ENCODE data around the gene SMIM20.

The SMIM20 gene

GRCh38 chr4:25950461-25951389 is 36.7 kb downstream of the SMIM20 start:
- Histone ChIP-seq H3K9me3 (replicated peaks in 1 of 11) (no peaks in the 10 kb centered on the region), H3K4me3 (no peak overlapping the region), H3K9ac (no peak overlapping the region), H3K27me3 (no peaks in the 10 kb centered on the region), H3K4me1 (peaks cover 11 to 20% (median 16%) of the 10 kb centered on the region in 10 experiments), H3K36me3 (no peaks in the 10 kb centered on the region), H3K4me2 (peak overlapping the region; percentile 5 to 70 (median 35); a peak in 20 of 22 replicates), H3K27ac (no peak overlapping the region), H4K20me1 (no peaks in the 10 kb centered on the region)
- TF ChIP-seq Cebpa-rat (IDR thresholded peaks at IDR 0.05), result no peak

DNA sequence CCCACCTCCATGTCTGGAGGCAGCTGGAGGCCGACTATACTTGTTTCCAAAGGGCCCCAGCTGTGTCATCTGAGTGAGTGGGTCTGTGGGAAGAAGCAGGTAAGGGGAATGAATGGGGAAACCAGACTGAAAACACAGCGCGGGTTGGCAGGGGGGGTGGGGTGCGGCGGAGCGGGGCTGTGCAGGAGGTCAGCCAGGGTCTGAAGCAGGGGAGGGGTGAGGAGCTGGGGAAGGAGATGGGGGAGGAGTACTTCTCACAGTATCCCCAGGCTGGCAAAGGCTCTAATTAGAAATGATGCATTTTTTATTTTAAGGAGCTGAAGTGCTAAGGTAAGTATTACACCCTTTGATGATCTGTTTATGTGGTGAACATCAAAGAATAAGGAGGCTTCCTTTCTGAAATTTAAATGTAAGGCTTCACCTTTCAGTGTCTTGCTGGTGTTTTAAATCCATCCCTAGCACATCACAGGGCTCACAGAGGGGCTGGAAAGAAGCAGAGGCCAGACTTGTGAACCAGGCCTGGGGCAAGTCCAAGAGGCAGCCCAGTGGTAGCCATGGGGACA is 37.5 kb downstream of the SMIM20 start:
- no peak for TF ChIP-seq Cebpa-rat (IDR thresholded peaks at IDR 0.05)
- no peaks in the 10 kb centered on the region for H3K9me3 ChIP-seq (replicated peaks in 1 of 11)
- H3K4me2 ChIP-seq, result peak overlapping the region; percentile 5 to 70 (median 35); a peak in 8 of 22 replicates
- H3K4me1 ChIP-seq, result peaks cover 11 to 20% (median 15%) of the 10 kb centered on the region in 10 experiments
- no peaks in the 10 kb centered on the region for H3K27me3 ChIP-seq
- H3K27ac ChIP-seq, result no peak overlapping the region
- no peaks in the 10 kb centered on the region for H3K36me3 ChIP-seq
- no peaks in the 10 kb centered on the region for H4K20me1 ChIP-seq
- no peak overlapping the region for H3K4me3 ChIP-seq
- H3K9ac ChIP-seq, result no peak overlapping the region

DNA sequence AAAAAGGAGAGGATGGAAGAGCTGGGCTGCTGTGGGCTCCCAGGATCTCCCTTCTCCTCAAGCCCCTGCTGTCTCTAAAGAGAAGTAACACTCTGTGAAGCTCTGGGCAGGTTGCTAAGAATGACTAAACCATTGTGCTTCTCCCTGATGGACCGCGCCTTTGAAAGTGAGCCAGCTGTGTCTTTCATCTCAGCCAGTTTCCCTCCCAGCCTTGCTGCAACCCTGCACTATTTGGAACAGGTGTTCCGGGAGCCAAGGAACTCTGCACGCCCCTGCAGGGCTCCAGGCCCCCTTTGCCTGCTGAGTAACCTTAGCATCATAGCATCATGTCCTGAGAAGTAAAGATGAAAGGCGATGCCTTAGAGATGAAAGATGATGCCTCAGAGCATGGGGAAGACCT is 39.7 kb downstream of the SMIM20 start:
- Histone ChIP-seq H3K4me2 (no peak overlapping the region), H4K20me1 (no peaks in the 10 kb centered on the region), H3K4me3 (no peak overlapping the region), H3K36me3 (no peaks in the 10 kb centered on the region), H3K27me3 (no peaks in the 10 kb centered on the region), H3K9ac (no peak overlapping the region), H3K27ac (no peak overlapping the region), H3K9me3 (replicated peaks in 1 of 11) (no peaks in the 10 kb centered on the region), H3K4me1 (peaks cover 11 to 26% (median 16%) of the 10 kb centered on the region in 10 experiments)
- no peak for TF ChIP-seq Cebpa-rat (IDR thresholded peaks at IDR 0.05)

DNA sequence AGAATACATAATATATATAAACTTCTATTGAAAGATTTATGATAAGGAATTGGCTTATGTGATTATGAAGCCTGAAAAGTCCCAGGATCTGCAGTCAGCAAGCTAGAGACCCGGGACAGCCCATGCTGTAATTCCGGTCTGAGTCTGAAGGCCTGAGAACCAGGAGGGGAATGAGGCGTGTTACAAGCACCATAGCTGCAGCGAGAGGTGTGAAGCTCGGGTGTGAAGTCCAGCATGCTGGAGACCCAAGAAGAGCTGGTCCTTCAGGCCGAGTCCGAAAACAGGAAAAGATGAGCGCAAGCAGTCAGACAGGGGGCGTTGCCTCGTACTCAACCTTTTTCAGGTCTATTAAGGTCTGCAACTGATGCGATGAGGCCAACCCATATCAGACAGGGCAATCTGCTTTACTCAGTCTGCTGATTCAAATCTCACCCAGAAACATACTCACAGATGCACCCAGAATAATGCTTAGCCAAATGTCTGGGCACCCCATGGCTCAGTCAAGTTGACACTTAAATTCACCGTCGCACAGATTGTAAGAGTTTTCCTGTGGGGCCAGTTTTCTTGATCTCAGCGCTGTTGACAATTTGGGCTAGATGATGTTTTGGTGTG is 40.4 kb downstream of the SMIM20 start:
- no peaks in the 10 kb centered on the region for H3K36me3 ChIP-seq
- H3K9me3 ChIP-seq (replicated peaks in 1 of 11), result no peaks in the 10 kb centered on the region
- H3K27ac ChIP-seq, result no peak overlapping the region
- peaks cover 11 to 26% (median 16%) of the 10 kb centered on the region in 10 experiments for H3K4me1 ChIP-seq
- no peak for TF ChIP-seq Cebpa-rat (IDR thresholded peaks at IDR 0.05)
- no peak overlapping the region for H3K4me3 ChIP-seq
- no peak overlapping the region for H3K4me2 ChIP-seq
- H3K27me3 ChIP-seq, result no peaks in the 10 kb centered on the region
- no peak overlapping the region for H3K9ac ChIP-seq
- no peaks in the 10 kb centered on the region for H4K20me1 ChIP-seq

- Histone ChIP-seq H3K4me3 (no peak overlapping the region), H3K36me3 (no peaks in the 10 kb centered on the region), H3K27ac (no peak overlapping the region), H3K4me2 (no peak overlapping the region), H3K9ac (no peak overlapping the region), H3K4me1 (peaks cover 6 to 20% (median 11%) of the 10 kb centered on the region in 10 experiments), H4K20me1 (no peaks in the 10 kb centered on the region), H3K27me3 (no peaks in the 10 kb centered on the region), H3K9me3 (replicated peaks in 1 of 11) (no peaks in the 10 kb centered on the region)
- TF ChIP-seq Cebpa-rat (IDR thresholded peaks at IDR 0.05), result no peak
Observed at GRCh38 chr4:25955705-25956104, 41.7 kb downstream of the SMIM20 start.

GRCh38 chr4:25956260-25956659 is 42.2 kb downstream of the SMIM20 start:
- H3K27me3 ChIP-seq, result no peaks in the 10 kb centered on the region
- H3K9ac ChIP-seq, result no peak overlapping the region
- H3K36me3 ChIP-seq, result no peaks in the 10 kb centered on the region
- no peaks in the 10 kb centered on the region for H4K20me1 ChIP-seq
- no peak overlapping the region for H3K4me2 ChIP-seq
- H3K4me1 ChIP-seq, result peaks cover under 1 to 14% (median 5%) of the 10 kb centered on the region in 10 experiments; a peak in 16 of 20 replicates
- no peaks in the 10 kb centered on the region for H3K9me3 ChIP-seq (replicated peaks in 1 of 11)
- TF ChIP-seq Cebpa-rat (IDR thresholded peaks at IDR 0.05), result no peak
- no peak overlapping the region for H3K4me3 ChIP-seq
- H3K27ac ChIP-seq, result no peak overlapping the region

DNA sequence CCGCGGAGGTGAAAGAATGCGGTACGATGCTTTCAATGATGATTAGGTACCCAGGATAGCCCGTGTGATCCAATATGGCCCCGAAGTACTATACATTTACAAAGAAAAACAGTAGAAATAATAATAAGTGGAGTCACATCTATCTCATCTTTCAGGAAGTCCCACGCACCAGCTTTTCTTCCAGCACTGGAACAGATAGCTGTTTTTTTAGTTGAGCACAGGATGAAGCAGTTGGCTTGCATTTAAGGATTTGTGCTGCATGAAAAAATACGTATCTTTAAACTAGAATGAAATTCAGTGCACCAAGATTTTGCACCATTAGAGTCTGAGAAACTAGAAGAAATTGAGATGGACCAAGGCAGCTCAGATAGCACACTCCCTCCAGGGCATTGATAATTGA is 44.1 kb downstream of the SMIM20 start:
- no peaks in the 10 kb centered on the region for H3K9me3 ChIP-seq (replicated peaks in 1 of 11)
- no peaks in the 10 kb centered on the region for H3K36me3 ChIP-seq
- H3K27me3 ChIP-seq, result no peaks in the 10 kb centered on the region
- no peak overlapping the region for H3K9ac ChIP-seq
- H3K4me1 ChIP-seq, result peaks cover 0 to 7% (median 0%) of the 10 kb centered on the region in 10 experiments; a peak in 5 of 20 replicates
- no peaks in the 10 kb centered on the region for H4K20me1 ChIP-seq
- no peak for TF ChIP-seq Cebpa-rat (IDR thresholded peaks at IDR 0.05)
- no peak overlapping the region for H3K4me2 ChIP-seq
- no peak overlapping the region for H3K4me3 ChIP-seq
- no peak overlapping the region for H3K27ac ChIP-seq

DNA sequence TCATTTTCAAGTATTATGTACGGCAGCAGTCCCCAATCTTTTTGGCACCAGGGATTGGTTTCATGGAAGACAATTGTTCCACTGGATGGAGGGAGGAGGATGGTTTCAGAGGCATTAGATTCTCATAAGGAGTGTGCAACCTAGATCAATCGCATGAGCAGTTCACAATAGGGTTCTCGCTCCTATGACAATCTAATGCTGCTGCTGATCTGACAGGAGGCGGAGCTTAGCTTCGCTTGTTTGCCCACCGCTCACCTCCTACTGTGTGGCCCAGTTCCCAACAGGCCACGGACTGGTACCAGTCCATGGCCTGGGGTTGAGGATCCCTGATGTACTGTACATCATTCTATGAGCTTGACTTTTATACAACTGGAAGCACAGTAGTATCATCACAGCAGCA is 48.4 kb downstream of the SMIM20 start:
- Histone ChIP-seq H3K27me3 (no peaks in the 10 kb centered on the region), H3K9me3 (replicated peaks in 1 of 11) (no peaks in the 10 kb centered on the region), H3K4me1 (peaks cover under 1 to 23% (median 16%) of the 10 kb centered on the region in 10 experiments; a peak in 17 of 20 replicates), H3K9ac (no peak overlapping the region), H3K36me3 (no peaks in the 10 kb centered on the region), H3K27ac (no peak overlapping the region), H3K4me3 (no peak overlapping the region), H4K20me1 (no peaks in the 10 kb centered on the region), H3K4me2 (no peak overlapping the region)
- no peak for TF ChIP-seq Cebpa-rat (IDR thresholded peaks at IDR 0.05)

DNA sequence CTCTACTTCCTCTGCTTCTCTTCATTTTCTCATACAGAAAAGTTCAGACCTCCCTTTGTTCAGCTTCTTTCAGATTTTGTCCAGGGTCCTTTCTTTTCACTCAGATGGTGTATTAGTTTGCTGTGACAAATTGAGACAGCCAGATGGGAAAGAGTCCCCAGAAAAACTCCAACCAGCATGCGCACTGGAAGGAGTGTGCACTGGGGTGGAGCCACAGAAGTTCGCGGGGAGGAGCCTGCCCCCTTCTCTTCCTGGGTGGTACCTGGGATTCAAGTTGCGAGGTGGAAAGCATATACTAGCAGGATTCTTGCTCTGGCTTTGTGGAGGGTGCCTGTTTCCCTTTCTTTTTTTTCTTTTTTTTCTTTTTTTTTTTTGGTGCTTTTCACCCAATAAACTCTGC is 51.6 kb downstream of the SMIM20 start:
- no peak overlapping the region for H3K4me3 ChIP-seq
- peaks cover 33 to 51% (median 47%) of the 10 kb centered on the region in 10 experiments for H3K4me1 ChIP-seq
- no peaks in the 10 kb centered on the region for H3K9me3 ChIP-seq (replicated peaks in 1 of 11)
- H3K36me3 ChIP-seq, result no peaks in the 10 kb centered on the region
- H4K20me1 ChIP-seq, result no peaks in the 10 kb centered on the region
- H3K27me3 ChIP-seq, result no peaks in the 10 kb centered on the region
- H3K9ac ChIP-seq, result no peak overlapping the region
- no peak for TF ChIP-seq Cebpa-rat (IDR thresholded peaks at IDR 0.05)
- peak overlapping the region in 10 of 11 experiments; percentile 2 to 37 (median 16); a peak in 5 of 22 replicates for H3K4me2 ChIP-seq
- H3K27ac ChIP-seq, result no peak overlapping the region

All from BLaER1 treated with 17β-estradiol and CSF1 and Interleukin-3, amounts not matched to agents 10 nM and 100 nM (cell line).